ENCODE measurements around the gene SNAPC2. TPM values are rescaled to one million over a fixed set of nuclear protein-coding genes. Genes with fewer than 3 reads are reported as not detected.

The SNAPC2 gene
- polyA plus RNA-seq, 1 of the 3 experiments (the other 2 are of a cell fraction) = 38.7 TPM

- Histone ChIP-seq H3K27me3 (ENCODE audit: insufficient read depth) (no peaks in the 10 kb centered on the region), H3K9me2 (no peaks in the 10 kb centered on the region), H3K4me3 (ENCODE audit: low read depth in 2 of 2, low read length in 1 of 2) (no peak overlapping the region), H3F3A (replicated peaks; ENCODE audit: insufficient read depth) (no peaks in the 10 kb centered on the region), H3K9ac (no peak overlapping the region), H3K9me3 (no peaks in the 10 kb centered on the region), H3K4me1 (ENCODE audit: control insufficient read depth in 1 of 2, insufficient read depth in 2 of 2, low read depth in 1 of 2, low read length in 1 of 2) (no peaks in the 10 kb centered on the region), H4K20me1 (ENCODE audit: insufficient read depth) (no peaks in the 10 kb centered on the region), H3K27ac (ENCODE audit: low read depth in 2 of 2, low read length in 1 of 2) (no peak overlapping the region), H3K36me3 (replicated peaks in 1 of 2; ENCODE audit: control insufficient read depth in 1 of 2, insufficient read depth in 2 of 2, low read length in 1 of 2) (no peaks in the 10 kb centered on the region), H2AFZ (ENCODE audit: low read depth) (no peak overlapping the region), H3K4me2 (no peak overlapping the region), H3K79me2 (ENCODE audit: insufficient read depth) (no peaks in the 10 kb centered on the region)
- DNase-seq = no peak
- ChIA-PET POLR2A (no interaction called here), CTCF (no interaction called here)
- TF ChIP-seq CTCF (IDR thresholded peaks at IDR 0.05) (no peak), MEF2A (IDR thresholded peaks at IDR 0.05; ENCODE audit: borderline replicate concordance, low read depth) (no peak), USF1 (IDR thresholded peaks at IDR 0.05; ENCODE audit: borderline replicate concordance, low read depth) (no peak), RCOR1 (IDR thresholded peaks at IDR 0.05; ENCODE audit: low read length) (no peak), NRF1 (IDR thresholded peaks at IDR 0.05; ENCODE audit: low read depth, low read length) (no peak), TEAD4 (IDR thresholded peaks at IDR 0.05; ENCODE audit: borderline replicate concordance, insufficient read depth) (no peak), REST (IDR thresholded peaks at IDR 0.05; ENCODE audit: low read depth, low read length) (no peak), YY1 (IDR thresholded peaks at IDR 0.05; ENCODE audit: low read depth) (no peak), EP300 (IDR thresholded peaks at IDR 0.05; ENCODE audit: borderline replicate concordance in 1 of 2, low read depth in 1 of 2, low read length in 1 of 2) (no peak), MAX (IDR thresholded peaks at IDR 0.05; ENCODE audit: low read depth) (no peak)
- WGBS (ENCODE audit: low lambda C conversion rate) = 90% methylated on average over 10 of the region's 13 CpGs
These were observed 24.6 kb upstream of the SNAPC2 start for GRCh38 chr19:7895565-7895964.

DNA sequence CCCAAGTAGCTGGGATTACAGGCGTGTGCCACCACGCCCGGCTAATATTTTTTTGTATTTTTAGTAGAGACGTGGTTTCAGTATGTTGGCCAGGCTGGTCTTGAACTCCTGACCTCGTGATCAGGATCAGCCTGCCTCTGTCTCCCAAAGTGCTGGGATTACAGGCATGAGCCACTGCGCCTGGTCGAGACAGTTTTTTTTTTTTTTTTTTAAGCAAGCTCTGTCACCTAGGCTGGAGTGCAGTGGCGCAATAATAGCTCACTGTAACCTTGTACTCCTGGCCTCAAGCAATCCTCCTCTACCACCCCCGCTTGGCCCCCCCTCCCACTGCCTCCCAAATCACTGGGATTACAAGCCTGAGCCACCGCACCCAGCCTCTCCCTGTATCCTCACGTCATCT is 22.8 kb upstream of the SNAPC2 start:
- Histone ChIP-seq H3K4me2 (no peak overlapping the region), H4K20me1 (ENCODE audit: insufficient read depth) (no peaks in the 10 kb centered on the region), H3K9ac (no peak overlapping the region), H3K27me3 (ENCODE audit: insufficient read depth) (no peaks in the 10 kb centered on the region), H3K79me2 (ENCODE audit: insufficient read depth) (no peaks in the 10 kb centered on the region), H3K4me3 (ENCODE audit: low read depth in 2 of 2, low read length in 1 of 2) (no peak overlapping the region), H3K9me2 (no peaks in the 10 kb centered on the region), H3K9me3 (no peaks in the 10 kb centered on the region), H3K27ac (ENCODE audit: low read depth in 2 of 2, low read length in 1 of 2) (no peak overlapping the region), H2AFZ (ENCODE audit: low read depth) (no peak overlapping the region), H3K36me3 (replicated peaks in 1 of 2; ENCODE audit: control insufficient read depth in 1 of 2, insufficient read depth in 2 of 2, low read length in 1 of 2) (no peaks in the 10 kb centered on the region), H3K4me1 (ENCODE audit: control insufficient read depth in 1 of 2, insufficient read depth in 2 of 2, low read depth in 1 of 2, low read length in 1 of 2) (no peaks in the 10 kb centered on the region; a peak in 1 of 4 replicates), H3F3A (replicated peaks; ENCODE audit: insufficient read depth) (no peaks in the 10 kb centered on the region)
- no peak for TF ChIP-seq MXI1 (IDR thresholded peaks at IDR 0.05; ENCODE audit: low read depth, low read length)
- no peak for TF ChIP-seq SMC3 (IDR thresholded peaks at IDR 0.05; ENCODE audit: low read depth, low read length)
- no peak for TF ChIP-seq REST (IDR thresholded peaks at IDR 0.05; ENCODE audit: low read depth, low read length)
- DNase-seq = no peak
- 72% methylated on average over 11 of the region's 11 CpGs for WGBS (ENCODE audit: low lambda C conversion rate)
- CTCF ChIA-PET = no interaction called here
- POLR2A ChIA-PET = interaction anchor here (0.6 to 0.9 kb wide), 2 partner anchors 34 to 717 kb away, joined by 3 read pairs; no protein-coding TSS in a partner anchor
